SK-N-SH treated with all-trans-retinoic acid at 6 μM for 48 hours (cell line): ENCODE data around the gene PBX4.

ENCODE experiments used
- ATAC-seq: fragments of 200-7000 bp; cut with Tn5 transposase; 3 replicates; pipeline ENCODE4 v1.9.1; 2020; ENCODE audit warnings: mild to moderate bottlenecking, moderate library complexity
- ARNTL ChIP-seq: fragments of 450-650 bp; formaldehyde crosslinking; IDR thresholded peaks from 2 replicates; pipeline ENCODE4 v1.5.0; 2020; ENCODE audit warnings: low read depth, mild to moderate bottlenecking, moderate library complexity, borderline replicate concordance
- BACH2 ChIP-seq: fragments of 250-450 bp; sonication (Bioruptor Pico); IDR thresholded peaks from 2 replicates; pipeline ENCODE4 v1.9.0; 2021; ENCODE audit warnings: mild to moderate bottlenecking, borderline replicate concordance
- CREB5 ChIP-seq: fragments of 250-450 bp; sonication (Bioruptor Pico); IDR thresholded peaks from 2 replicates; pipeline ENCODE4 v1.5.1; 2020; ENCODE audit warnings: low read depth, mild to moderate bottlenecking, moderate library complexity
- CSDC2 ChIP-seq: fragments of 250-450 bp; sonication (Bioruptor Pico); IDR thresholded peaks from 2 replicates; pipeline ENCODE4 v1.5.0; 2020; ENCODE audit warnings: mild to moderate bottlenecking, moderate library complexity
- CSRNP3 ChIP-seq: fragments of 250-450 bp; sonication (Bioruptor Pico); IDR thresholded peaks from 2 replicates; pipeline ENCODE4 v1.5.1; 2021; ENCODE audit warnings: mild to moderate bottlenecking, moderate library complexity
- ESRRG ChIP-seq: fragments of 250-450 bp; sonication (Bioruptor Pico); IDR thresholded peaks from 2 replicates; pipeline ENCODE4 v1.6.1; 2021; ENCODE audit warnings: mild to moderate bottlenecking
- GLIS3 ChIP-seq: fragments of 250-450 bp; sonication (Bioruptor Pico); IDR thresholded peaks from 2 replicates; pipeline ENCODE4 v1.5.0; 2020; ENCODE audit warnings: mild to moderate bottlenecking, moderate library complexity
- OSR1 ChIP-seq: fragments of 250-450 bp; sonication (Bioruptor Pico); IDR thresholded peaks from 2 replicates; pipeline ENCODE4 v1.8.0; 2022; ENCODE audit warnings: moderate library complexity, mild to moderate bottlenecking, inconsistent platforms
- PATZ1 ChIP-seq: fragments of 250-450 bp; sonication (Bioruptor Pico); IDR thresholded peaks from 2 replicates; pipeline ENCODE4 v1.8.0; 2020; ENCODE audit warnings: mild to moderate bottlenecking, moderate library complexity, borderline replicate concordance
- POU6F1 ChIP-seq: fragments of 250-450 bp; sonication (Bioruptor Pico); IDR thresholded peaks from 2 replicates; pipeline ENCODE4 v1.8.0; 2021; ENCODE audit warnings: low read depth, mild to moderate bottlenecking, moderate library complexity, borderline replicate concordance
- PPARA ChIP-seq: fragments of 250-450 bp; sonication (Bioruptor Pico); IDR thresholded peaks from 2 replicates; pipeline ENCODE4 v1.5.0; 2020; ENCODE audit warnings: mild to moderate bottlenecking, borderline replicate concordance
- RARB ChIP-seq: fragments of 250-450 bp; sonication (Bioruptor Pico); IDR thresholded peaks from 2 replicates; pipeline ENCODE4 v1.8.0; 2021; ENCODE audit warnings: mild to moderate bottlenecking, moderate library complexity
- SNAI2 ChIP-seq: fragments of 250-450 bp; sonication (Bioruptor Pico); IDR thresholded peaks from 2 replicates; pipeline ENCODE4 v1.5.0; 2020; ENCODE audit warnings: mild to moderate bottlenecking, moderate library complexity
- TCF4 ChIP-seq: fragments of 250-450 bp; sonication (Bioruptor Pico); IDR thresholded peaks from 2 replicates; pipeline ENCODE4 v1.8.0; 2021; ENCODE audit warnings: mild to moderate bottlenecking, moderate library complexity, borderline replicate concordance
- TSHZ2 ChIP-seq: fragments of 250-450 bp; sonication (Bioruptor Pico); IDR thresholded peaks from 2 replicates; pipeline ENCODE4 v1.5.0; 2020; ENCODE audit warnings: mild to moderate bottlenecking, moderate library complexity
- ZFP3 ChIP-seq: fragments of 250-450 bp; sonication (Bioruptor Pico); IDR thresholded peaks from 2 replicates; pipeline ENCODE4 v1.5.0; 2020; ENCODE audit warnings: mild to moderate bottlenecking, moderate library complexity
- ZFP30 ChIP-seq: fragments of 450-650 bp; formaldehyde crosslinking; IDR thresholded peaks from 2 replicates; pipeline ENCODE4 v1.5.0; 2022; ENCODE audit warnings: mild to moderate bottlenecking, moderate library complexity
- ZNF565 ChIP-seq: fragments of 450-650 bp; formaldehyde crosslinking; conservative IDR thresholded peaks from 2 replicates; pipeline ENCODE4 v1.5.0; 2020; ENCODE audit warnings: low read depth, mild to moderate bottlenecking, moderate library complexity
- ZNF70 ChIP-seq: fragments of 450-650 bp; formaldehyde crosslinking; IDR thresholded peaks from 2 replicates; pipeline ENCODE4 v1.5.0; 2020; ENCODE audit warnings: mild to moderate bottlenecking, moderate library complexity

PBX4 gene

GRCh38 chr19:19656451-19657396, 38.2 kb upstream of the PBX4 start:
- TF ChIP-seq PPARA (CRISPR knock-in tag) (no peak), OSR1 (CRISPR knock-in tag) (no peak)
- ATAC-seq, result no peak

GRCh38 chr19:19655641-19656343, 37.3 kb upstream of the PBX4 start:
- TF ChIP-seq BACH2 (CRISPR knock-in tag) (no peak), ZNF565 (CRISPR knock-in tag) (no peak), SNAI2 (no peak), GLIS3 (CRISPR knock-in tag) (no peak), ARNTL (no peak), TCF4 (CRISPR knock-in tag) (no peak), ZNF70 (CRISPR knock-in tag) (no peak)
- ATAC-seq, result no peak

- no peak for ATAC-seq
- TF ChIP-seq CSRNP3 (CRISPR knock-in tag) (no peak), PATZ1 (CRISPR knock-in tag) (no peak), CREB5 (CRISPR knock-in tag) (no peak), POU6F1 (no peak), OSR1 (CRISPR knock-in tag) (no peak)
Observed at GRCh38 chr19:19655051-19655594, 36.6 kb upstream of the PBX4 start.

- ATAC-seq, result no peak
Observed at GRCh38 chr19:19654441-19654840, 36.0 kb upstream of the PBX4 start.

GRCh38 chr19:19653597-19654147, 35.2 kb upstream of the PBX4 start:
- no peak for ATAC-seq
- no peak for TF ChIP-seq POU6F1
- no peak for TF ChIP-seq PPARA (CRISPR knock-in tag)
- no peak for TF ChIP-seq TSHZ2
- TF ChIP-seq ZFP3, result no peak
- TF ChIP-seq ARNTL, result no peak
- no peak for TF ChIP-seq CSRNP3 (CRISPR knock-in tag)
- TF ChIP-seq ZNF565 (CRISPR knock-in tag), result no peak
- no peak for TF ChIP-seq ESRRG (CRISPR knock-in tag)
- TF ChIP-seq RARB (CRISPR knock-in tag), result no peak
- TF ChIP-seq ZNF70 (CRISPR knock-in tag), result no peak
- no peak for TF ChIP-seq BACH2 (CRISPR knock-in tag)

More at GRCh38 chr19:19654441-19654840, 36.0 kb upstream of the PBX4 start:
- no peak for TF ChIP-seq ZFP3
- TF ChIP-seq ZFP30, result no peak
- TF ChIP-seq ZNF70 (CRISPR knock-in tag), result no peak
- TF ChIP-seq CSDC2 (CRISPR knock-in tag), result no peak
- no peak for TF ChIP-seq BACH2 (CRISPR knock-in tag)
